Glomerular visceral epithelial cell (primary cell): ENCODE results near the gene CFAP58.

Experiments used
- DNase-seq: peaks from one replicate; pipeline ENCODE4 v3.0.0-alpha.2; 2016; ENCODE audit errors: extremely low spot score

The CFAP58 gene

GRCh38 chr10:104334965-104335650, 18.5 kb upstream of the CFAP58 start:
- DNase-seq = no peak

- peak; percentile 57 for DNase-seq
Measured at GRCh38 chr10:104336821-104337467, 16.7 kb upstream of the CFAP58 start.

- peak; percentile 46 for DNase-seq
Measured at GRCh38 chr10:104337521-104337984, 16.1 kb upstream of the CFAP58 start.

- DNase-seq = peak; percentile 79
Measured at GRCh38 chr10:104337985-104338735, 15.5 kb upstream of the CFAP58 start, which contains the start of gene ITPRIP. Gene ITPRIP, minus strand, starts transcription at chr10:104338465. Its CDS starts 22,414 bp downstream, at chr10:104316051.

GRCh38 chr10:104339469-104340110, 14.0 kb upstream of the CFAP58 start:
- peak; percentile 64 for DNase-seq

- DNase-seq = no peak
Measured at GRCh38 chr10:104340111-104340526, 13.5 kb upstream of the CFAP58 start.

GRCh38 chr10:104340641-104341040, 13.0 kb upstream of the CFAP58 start:
- no peak for DNase-seq

GRCh38 chr10:104342941-104343411, 10.7 kb upstream of the CFAP58 start:
- DNase-seq = no peak

GRCh38 chr10:104344219-104344618, 9.4 kb upstream of the CFAP58 start:
- no peak for DNase-seq

GRCh38 chr10:104345515-104345914, 8.1 kb upstream of the CFAP58 start:
- DNase-seq = no peak

- no peak for DNase-seq
Measured at GRCh38 chr10:104345941-104346340, 7.7 kb upstream of the CFAP58 start.

GRCh38 chr10:104347295-104348045, 6.2 kb upstream of the CFAP58 start:
- DNase-seq = no peak

GRCh38 chr10:104348601-104349000, 5.0 kb upstream of the CFAP58 start:
- DNase-seq = no peak

GRCh38 chr10:104349623-104350126, 4.0 kb upstream of the CFAP58 start:
- peak; percentile 40 for DNase-seq

GRCh38 chr10:104350127-104350635, 3.5 kb upstream of the CFAP58 start:
- peak; percentile 60 for DNase-seq

- DNase-seq = peak; percentile 24
Measured at GRCh38 chr10:104351061-104351702, 2.5 kb upstream of the CFAP58 start.

- no peak for DNase-seq
Measured at GRCh38 chr10:104351919-104352318, 1.7 kb upstream of the CFAP58 start.

- DNase-seq = no peak
Measured at GRCh38 chr10:104359811-104360210, 6.2 kb downstream of the CFAP58 start.

- DNase-seq = no peak
Measured at GRCh38 chr10:104367904-104368303, 14.3 kb downstream of the CFAP58 start.

- DNase-seq = no peak
Measured at GRCh38 chr10:104368381-104368780, 14.7 kb downstream of the CFAP58 start.
